Activated CD8-positive, alpha-beta memory T cell treated with anti-CD3 and anti-CD28 coated beads, Interleukin-2, amount 50 U/mL, for 48 hours (primary cell): ENCODE results near the gene MPRIP.
"Not testable (repeated sequence)": the region's sequence is repeated elsewhere in the genome, so short reads cannot be mapped to it uniquely, and the experiment has no call there.

Experiments
- DNase-seq: peaks from one replicate; pipeline ENCODE4 v3.0.0-alpha.2; 2020

Gene MPRIP, protein sequence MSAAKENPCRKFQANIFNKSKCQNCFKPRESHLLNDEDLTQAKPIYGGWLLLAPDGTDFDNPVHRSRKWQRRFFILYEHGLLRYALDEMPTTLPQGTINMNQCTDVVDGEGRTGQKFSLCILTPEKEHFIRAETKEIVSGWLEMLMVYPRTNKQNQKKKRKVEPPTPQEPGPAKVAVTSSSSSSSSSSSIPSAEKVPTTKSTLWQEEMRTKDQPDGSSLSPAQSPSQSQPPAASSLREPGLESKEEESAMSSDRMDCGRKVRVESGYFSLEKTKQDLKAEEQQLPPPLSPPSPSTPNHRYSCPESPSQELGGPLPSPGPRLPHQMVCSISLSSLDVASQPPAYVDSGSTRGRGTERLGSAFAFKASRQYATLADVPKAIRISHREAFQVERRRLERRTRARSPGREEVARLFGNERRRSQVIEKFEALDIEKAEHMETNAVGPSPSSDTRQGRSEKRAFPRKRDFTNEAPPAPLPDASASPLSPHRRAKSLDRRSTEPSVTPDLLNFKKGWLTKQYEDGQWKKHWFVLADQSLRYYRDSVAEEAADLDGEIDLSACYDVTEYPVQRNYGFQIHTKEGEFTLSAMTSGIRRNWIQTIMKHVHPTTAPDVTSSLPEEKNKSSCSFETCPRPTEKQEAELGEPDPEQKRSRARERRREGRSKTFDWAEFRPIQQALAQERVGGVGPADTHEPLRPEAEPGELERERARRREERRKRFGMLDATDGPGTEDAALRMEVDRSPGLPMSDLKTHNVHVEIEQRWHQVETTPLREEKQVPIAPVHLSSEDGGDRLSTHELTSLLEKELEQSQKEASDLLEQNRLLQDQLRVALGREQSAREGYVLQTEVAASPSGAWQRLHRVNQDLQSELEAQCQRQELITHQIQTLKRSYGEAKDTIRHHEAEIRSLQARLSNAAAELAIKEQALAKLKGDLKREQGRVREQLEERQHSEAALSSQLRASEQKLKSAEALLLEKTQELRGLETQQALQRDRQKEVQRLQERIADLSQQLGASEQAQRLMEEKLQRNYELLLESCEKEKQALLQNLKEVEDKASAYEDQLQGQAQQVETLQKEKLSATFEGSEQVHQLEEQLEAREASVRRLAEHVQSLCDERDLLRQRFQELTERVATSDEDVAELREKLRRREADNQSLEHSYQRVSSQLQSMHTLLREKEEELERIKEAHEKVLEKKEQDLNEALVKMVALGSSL (N-terminal part only)

DNA sequence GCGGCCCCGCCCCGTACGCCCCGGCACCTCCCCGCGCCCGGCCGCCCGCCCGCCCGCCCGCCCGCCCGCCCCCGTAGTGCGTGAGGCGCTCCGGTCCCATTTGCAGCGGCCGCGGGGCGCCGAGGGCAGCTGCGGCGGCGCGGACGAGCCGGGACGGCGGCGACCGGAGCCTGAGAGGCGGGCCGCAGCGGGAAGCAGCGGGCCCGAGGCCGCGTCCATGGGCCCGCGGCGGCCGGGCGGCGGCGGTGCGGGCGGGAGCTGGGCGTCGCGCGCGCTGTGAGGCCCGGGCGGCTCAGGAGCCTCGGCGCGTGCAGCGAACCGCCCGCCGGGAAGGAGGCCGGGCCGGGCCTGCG is at the start of gene MPRIP:
Gene MPRIP (plus strand): TSS at position 74 of the 353 bp plus-strand sequence. CDS start 392 bp downstream, outside the sequence.
- no peak for DNase-seq

DNA sequence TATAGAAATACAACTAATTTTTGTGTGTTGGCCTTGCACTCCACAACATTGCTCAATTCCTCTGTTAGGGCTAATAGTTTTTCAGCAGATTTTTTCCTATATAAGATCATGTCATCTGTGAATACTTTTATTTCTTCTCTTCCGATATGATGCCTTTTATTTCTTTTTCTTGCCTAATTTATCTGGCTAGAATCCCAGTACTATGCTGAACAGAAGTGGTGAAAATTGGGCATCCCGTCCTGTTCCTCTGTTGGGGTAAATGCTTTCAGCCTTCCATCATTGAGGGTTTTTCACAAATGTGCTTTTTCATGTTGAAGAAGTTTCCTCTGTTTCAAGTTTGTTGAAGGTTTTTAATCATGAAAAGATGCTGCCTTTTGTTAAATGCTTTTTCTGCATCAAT is 47.6 kb upstream of the MPRIP start:
- DNase-seq, result no peak

DNA sequence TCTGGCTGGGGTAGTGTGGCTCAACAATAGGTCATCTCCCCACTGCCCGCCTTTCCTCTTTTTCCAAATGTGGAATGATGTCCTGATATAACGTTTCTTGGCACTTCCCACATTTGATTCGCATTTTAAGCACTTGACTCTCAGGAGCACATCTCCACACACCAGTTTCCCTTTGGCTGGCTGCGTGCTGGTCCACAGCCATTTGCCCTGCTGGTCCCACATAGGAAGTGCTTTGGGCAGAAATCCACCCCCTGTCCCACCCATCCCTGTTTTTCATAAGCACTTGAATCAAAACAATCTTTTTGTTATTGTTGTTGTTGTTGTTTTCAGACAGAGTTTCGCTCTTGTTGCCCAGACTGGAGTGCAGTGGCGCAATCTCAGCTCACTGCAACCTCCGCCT is 46.3 kb upstream of the MPRIP start:
- DNase-seq, result no peak

DNA sequence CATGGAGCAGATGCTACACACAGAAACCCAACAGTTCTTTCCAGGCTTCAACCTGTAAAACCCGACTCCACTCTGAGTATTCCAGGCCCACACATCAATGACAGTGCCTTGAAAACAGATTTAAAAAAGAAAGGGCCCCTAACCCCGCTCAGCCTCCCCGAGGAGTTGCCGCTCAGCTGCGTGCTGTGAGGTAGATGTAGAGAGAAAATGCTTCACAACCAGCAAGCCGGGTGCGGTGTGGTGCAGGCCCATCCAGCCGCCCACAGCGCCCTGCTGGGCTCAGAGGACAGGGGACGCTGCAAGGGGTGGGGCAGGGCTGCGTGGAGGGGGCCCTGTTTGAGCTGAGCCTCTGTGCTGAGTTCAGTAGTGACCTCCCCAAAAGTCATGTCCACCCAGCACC is 45.5 kb upstream of the MPRIP start:
- DNase-seq, result not testable (repeated sequence)

DNA sequence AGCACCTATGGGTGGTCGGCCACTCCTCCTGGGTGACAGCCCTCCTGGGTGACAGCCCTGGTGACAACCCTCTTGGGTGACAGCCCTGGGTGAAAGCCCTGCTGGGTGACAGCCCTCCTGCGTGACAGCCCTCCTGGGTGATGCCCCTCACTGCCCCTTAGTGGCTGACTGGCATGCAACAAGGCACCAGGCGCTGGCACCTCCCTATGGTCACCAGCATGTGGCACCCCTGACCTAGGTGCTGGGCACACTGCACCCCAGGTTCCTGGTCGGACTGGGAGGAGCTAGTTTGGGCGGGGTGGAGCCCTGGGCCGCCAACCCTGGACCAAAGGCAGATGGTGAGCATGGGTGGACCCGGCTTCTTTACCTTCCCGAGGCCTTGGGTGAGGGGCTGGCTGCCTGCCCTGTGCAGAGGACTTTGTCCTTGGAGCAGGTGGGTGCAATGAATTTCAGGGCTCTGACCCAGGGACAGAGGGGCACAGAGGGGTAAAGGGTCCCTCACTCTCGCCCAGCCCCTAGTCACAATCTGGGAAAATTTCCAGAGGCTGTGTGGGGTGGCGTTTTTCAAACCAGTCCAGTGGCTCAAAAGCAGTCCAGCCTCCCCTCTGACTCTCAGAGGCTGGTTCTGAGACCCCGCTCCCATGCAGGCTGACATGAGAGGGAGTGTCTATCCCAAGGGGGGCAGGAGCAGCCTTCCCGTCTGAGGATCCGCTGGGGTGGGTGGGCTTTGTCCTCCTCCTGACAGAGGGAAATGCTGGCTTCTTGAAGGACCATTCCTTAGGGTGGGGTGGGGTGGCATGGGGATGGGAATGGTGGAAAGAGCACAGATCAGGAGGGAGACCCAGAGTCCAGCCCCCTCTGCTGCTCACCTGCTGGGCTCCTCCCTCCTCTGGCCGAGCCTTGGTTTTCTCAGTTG is 44.5 kb upstream of the MPRIP start:
- no peak for DNase-seq

DNA sequence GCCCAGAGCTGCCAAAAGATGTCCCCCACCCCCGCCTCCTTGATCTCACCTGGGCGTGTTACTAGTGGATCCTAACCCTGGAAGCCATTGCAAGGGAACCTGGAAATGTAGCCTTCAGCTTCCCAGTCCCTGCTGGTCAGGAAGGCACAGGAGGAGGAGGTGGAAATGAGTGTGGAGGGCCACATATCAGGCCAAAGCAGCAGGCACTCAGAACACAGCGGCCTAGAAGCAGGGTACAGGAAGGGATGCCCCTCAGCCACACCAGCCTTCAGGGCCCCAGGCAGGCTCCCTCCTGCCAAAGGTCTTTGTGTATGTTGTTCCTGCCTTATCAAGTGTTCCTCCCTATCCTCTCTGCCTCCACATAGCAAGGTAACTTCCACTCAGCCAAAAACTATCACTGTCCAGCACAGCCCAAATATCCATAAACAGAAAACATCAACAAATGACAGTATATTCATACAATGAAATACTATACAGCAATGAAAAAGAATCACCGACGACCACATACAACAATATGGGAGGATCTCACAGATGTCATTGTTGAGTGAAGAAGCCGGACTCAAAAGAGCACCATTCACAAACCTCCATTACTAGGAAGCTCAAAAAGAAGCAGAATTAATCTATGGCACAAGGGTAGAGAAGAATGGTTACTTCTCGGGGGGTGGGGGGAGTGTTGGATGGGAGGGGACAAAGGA is 42.2 kb upstream of the MPRIP start:
- DNase-seq, result no peak

DNA sequence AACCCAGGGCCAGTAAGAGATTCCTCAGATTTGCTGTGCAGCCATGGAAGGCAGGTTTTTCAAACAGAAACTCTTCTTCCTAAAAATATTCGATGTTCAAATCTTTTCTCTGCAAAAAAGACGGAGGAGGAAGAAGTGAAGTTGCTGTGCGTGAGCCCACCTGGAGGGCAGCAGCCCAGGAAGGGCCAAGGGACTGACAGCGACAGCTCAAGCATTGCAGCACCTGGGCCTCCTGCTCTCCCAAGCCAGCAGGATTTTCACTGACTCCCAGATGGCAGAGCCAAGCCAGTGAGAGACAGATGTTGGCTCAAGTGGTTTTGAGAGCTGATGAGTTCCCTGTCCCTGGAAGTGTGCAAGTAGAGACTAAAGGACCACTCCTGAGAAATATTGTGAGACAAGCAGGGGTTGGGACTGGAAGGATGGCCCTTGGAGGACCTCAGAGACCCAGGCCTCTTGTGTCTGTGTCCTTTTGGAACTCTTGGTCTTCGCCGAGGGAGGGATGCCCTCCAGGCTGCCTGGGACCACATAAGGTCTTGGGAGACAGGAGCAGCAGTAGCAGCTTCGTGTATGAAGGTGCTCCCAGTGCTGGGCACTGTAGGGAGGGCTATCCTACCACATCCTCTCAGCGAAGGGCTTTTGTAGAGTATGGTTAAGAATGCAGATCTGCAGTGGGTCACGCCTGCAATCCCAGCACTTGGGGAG is 41.0 kb upstream of the MPRIP start:
- DNase-seq, result no peak

DNA sequence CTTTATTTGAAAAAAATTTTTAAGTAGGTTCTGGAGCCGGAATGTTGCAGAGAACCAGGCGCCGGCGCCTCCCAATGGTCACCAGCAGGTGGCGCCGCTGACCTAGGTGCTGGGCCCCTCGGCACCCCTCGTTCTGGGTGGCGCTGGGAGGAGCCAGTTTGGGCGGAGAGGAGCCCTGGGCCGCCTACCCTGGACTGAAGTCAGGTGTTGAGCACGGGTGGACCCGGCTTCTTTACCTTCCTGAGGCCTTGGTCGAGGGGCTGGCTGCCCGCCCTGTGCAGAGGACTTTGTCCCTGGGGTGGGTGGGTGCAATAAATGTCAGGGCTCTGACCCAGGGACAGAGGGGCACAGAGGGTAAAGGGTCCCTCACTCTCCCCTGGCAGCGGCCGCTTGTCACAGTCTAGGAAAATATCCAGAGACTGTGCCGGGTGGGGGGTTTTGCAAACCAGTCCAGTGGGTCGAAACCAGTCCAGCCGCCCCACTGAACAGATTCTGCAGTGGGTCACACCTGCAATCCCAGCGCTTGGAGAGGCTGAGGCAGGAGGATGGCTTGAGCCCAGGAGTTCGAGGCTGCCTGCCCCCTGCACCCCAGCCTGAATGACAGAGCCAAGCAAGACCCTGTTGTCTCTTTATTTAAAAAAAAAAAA is 40.3 kb upstream of the MPRIP start:
- peak; percentile 94 for DNase-seq

DNA sequence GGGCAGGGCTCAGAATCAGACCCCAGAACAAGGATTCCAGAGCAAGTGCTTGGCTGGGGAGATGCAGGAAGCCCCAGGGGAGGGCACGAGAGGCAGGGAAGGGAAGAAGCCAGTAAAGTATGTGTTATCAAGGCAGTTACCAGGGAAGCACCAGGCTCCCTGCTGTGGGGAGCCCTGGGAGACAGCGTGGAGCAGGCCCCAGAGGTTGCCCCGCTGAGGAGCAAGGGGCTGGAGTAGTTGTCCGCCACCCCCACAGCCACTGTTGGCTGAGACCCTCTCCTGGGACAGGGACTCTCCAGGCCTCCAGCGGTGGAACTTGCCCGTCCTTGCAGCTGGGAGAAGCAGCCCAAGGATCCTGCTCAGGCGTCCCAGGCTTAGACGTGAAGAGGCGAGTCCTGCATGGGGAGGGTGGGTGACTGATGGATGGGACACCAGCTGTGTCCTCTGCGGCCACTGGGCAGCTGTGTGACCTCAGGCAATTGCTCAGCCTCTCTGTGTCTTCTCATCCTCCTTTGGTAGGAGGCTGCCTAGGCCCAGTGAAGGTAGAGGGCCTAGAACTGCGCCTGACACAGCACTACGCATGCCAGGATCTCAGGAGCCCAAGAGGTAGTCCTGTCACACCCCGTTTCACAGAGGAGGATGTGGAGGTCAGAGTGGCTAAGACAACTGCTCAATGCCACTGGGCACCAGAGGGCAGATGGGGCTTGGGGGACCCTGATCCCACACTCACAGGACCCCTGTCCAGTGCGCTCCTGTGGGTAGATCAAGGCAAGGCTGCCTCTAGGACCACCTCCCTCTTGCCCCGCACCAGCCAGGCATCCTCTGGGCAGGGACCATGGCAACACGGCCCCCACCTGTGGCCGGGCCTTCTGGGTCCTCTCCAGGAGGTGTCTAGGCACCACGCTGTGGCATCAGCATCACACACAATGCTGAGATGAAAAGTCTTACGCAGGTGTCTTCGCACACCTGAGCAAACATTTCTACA is 39.2 kb upstream of the MPRIP start:
- not testable (repeated sequence) for DNase-seq

DNA sequence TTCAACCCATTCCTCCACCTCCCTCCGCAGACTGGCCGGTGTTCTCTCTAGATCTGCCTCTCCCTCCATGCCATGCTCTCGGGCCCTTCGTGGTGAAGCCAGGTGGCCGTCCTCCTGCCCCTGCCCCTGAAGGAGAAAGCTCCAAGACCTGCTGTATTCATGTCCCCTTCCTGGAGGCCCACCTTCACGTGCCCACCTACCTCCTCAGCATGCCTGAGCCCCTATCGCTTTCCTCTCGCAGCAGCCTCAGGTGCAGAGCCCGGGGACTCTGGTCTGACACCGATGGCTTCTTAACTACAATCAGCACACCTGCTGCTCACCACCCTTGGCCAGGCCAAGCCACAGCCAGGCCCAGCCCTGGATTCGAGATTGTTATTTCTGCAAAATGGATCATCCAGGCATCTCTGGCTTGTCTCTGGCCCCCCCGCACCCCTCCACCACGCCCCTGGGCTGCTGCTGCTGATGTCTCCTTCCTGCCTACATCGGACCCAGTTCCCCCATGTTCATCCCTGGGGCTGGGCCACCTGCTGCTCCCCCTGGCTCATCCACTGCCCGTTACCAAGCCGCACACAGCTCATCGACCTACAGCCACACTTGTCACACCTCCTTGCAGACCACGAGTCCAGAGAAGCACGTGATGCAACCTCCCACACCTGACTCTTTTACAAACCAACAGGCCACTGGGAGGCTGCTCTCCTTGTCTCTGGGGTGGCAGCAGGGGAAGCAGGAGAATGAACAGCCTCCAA is 37.8 kb upstream of the MPRIP start:
- DNase-seq, result no peak

DNA sequence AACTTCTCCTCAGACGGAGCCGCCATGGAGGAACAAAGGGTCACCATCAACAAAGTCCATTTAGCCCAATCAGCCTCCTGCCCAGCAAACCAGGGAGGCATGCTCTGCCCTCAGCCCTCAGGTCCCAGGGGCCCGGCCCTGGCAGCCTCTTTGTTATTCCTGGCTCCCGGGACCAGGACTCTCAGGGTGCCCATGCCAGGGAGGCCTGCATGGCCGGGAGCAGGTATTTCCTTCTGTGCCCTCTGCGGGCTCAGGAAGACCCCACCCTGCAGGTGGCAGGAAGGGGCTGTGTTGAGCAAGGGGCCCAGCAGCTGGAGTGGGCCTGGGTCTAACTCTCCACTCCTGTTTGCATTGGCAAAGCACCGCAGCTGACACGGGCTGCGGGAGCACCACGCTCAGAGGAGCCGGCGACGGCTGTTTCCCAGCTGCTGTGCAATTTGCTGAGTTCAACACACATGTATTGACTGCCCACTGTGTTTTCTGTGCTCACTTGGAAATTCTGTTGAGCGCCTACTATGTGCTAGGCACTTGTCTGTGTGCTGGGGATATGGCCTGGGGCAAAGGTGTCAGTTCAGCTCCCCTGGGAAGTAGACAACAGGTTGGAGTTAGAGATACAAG is 37.2 kb upstream of the MPRIP start:
- DNase-seq, result not testable (repeated sequence)

DNA sequence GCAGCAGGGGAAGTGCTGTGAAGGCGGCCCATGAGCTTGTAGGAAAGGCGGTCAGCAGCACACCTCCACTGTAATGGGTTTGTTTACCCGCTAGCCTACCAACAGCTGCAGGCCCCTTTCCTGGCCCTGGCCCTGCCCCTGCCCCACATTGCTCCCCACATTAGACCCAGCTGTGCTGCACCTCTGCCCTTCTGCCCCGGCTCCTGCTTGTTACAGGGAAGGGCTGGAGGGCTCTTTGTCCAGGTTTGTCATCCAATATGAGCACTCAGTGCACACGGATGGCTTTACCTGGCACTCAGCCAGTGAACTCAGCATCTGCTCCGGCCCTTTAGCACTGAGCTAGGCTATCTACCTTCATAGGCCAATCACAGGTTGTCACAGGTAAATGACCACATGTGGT is 34.4 kb upstream of the MPRIP start:
- not testable (repeated sequence) for DNase-seq

DNA sequence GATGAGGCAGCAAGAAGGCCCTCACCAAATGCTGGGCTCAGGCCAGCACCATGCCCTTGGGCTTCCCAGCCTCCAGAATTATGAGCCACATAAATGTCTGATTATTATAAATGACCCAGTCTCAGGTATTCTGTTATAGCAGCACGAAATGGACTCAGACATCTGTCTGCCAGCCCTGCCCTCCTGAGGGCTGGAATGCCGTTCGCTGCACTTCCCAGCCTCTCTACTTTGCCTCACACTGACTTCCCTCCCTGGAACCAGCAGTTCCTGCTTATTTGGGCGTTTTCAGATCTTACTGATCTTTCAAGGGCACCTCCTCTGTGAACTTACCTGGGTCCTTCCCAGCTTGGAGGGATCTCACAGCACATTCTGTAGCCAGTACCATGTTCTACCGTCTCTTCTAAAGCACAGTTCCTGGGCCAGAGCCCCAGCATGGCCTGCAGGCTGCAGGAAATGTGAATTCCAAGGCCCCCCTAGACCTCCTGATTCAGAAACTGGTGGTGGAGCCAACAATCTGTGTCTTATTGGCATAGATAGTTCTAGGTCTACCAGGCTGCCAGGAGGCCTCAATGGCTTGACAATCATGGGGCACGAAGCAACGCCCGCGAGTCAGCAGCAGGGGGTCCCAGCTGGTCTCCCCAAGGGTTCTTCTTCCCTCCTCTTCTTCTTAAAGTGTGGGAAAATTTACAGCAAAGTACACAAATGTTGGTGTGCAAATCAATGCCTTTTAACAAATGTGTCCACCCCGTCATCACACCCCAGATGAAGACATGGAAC is 33.4 kb upstream of the MPRIP start:
- not testable (repeated sequence) for DNase-seq

DNA sequence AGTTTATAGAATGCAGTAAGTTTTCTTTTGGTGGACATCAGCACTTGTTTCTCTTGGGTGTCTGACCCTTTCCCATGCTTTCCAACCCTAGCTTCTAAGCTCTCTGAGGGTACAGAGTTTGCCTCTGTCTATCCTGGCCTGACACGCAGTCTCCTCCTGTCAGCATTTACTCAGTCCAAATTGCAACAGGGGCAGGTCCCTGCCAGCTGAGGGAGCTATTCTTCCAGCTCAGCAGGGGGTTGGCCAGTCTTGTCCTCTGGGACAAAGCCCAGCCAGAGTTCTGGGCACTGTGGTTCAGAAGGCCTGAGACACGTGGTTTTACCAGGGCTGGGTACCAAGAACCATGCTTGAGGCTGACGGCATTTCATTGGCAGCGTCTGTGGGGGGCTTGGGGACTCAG is 32.3 kb upstream of the MPRIP start:
- not testable (repeated sequence) for DNase-seq

DNA sequence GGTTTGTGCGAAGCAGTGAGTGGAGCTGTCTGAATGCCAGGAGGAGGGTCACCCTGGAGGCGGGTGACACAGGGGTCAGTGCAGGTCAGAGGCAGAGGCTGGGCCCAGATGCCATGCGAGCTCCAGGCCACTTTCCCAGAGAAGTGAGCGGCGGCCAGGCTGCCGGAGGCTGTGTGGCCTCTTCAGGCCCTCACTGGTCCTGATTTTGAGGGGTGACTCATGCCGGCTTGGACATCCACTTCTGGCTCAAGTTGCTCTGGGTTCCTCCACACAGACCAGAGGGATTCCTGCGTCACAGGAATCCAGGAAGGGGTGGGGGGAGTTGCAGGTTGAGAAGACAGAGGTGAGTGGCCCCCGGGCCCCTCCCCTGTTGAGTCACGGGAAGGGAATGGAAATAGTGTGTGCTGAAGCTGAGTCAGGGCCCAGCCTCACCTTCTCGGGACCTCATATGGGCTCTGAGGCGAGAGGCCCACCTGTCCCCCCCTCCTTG is 31.7 kb upstream of the MPRIP start:
- not testable (repeated sequence) for DNase-seq

DNA sequence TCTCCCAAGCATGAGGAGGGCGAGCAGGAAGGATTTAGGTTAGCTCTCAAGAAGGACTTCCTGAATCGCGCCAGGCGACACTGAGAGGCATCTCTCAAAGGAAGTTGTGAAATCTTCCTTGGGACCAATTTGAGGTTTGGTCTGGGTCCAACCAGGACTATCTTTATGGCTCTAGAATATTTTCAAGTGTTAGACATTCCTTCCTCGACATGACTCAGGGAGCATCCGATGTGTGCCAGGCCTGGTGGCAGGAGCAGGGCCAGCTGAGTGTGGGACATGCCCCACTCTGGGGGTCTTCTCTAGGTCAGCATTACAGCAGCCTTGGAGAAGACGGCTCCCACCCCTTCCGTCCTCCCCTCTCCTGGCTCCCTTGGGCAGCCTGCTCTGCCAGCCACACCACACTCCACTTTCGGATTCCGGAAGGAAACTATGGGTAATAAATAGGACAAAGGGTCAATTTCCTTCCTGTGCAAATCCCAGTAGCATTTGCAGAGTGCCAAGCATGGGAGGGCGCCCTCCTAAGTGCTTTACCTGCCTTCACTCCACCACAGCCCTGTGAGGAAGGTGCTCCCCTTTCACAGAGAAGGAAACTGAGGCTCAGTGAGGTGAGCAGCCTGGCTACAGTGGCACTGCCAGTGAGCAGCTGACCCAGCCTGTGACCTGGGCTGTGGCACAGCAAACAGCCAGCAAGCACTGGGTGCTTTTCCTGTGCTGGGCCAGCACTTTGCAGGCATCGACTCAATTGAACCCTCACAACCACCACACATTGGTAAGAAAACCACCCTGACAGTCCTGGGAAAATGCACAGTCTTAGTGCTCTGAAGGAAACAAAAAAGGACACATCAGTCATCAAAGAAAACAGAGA is 31.0 kb upstream of the MPRIP start:
- not testable (repeated sequence) for DNase-seq
